Measurements from ENCODE around the gene PLEKHF1.

The PLEKHF1 gene

GRCh38 chr19:29664753-29665214, 477 bp upstream of the PLEKHF1 start:
- DNase-seq (ENCODE audit: low read depth), result no peak
- TF ChIP-seq CTCF (IDR thresholded peaks at IDR 0.05; ENCODE audit: control insufficient read depth, extremely low read depth, insufficient read depth), result no peak

GRCh38 chr19:29665826-29666577, 741 bp downstream of the PLEKHF1 start:
- no peak for DNase-seq (ENCODE audit: low read depth)
- no peak for TF ChIP-seq CTCF (IDR thresholded peaks at IDR 0.05; ENCODE audit: control insufficient read depth, extremely low read depth, insufficient read depth)

More at GRCh38 chr19:29664753-29665214, 477 bp upstream of the PLEKHF1 start:
- peak overlapping the region; percentile 81 for H3K4me3 ChIP-seq (ENCODE audit: low read depth, low read length)

GRCh38 chr19:29666578-29667386, 1.5 kb downstream of the PLEKHF1 start:
- no peak for TF ChIP-seq CTCF (IDR thresholded peaks at IDR 0.05; ENCODE audit: control insufficient read depth, extremely low read depth, insufficient read depth)
- H3K4me3 ChIP-seq (ENCODE audit: low read depth, low read length), result peak overlapping the region; percentile 81
- DNase-seq (ENCODE audit: low read depth), result no peak

More at GRCh38 chr19:29665826-29666577, 741 bp downstream of the PLEKHF1 start:
- H3K4me3 ChIP-seq (ENCODE audit: low read depth, low read length), result peak overlapping the region; percentile 81

- no peak for TF ChIP-seq CTCF (IDR thresholded peaks at IDR 0.05; ENCODE audit: control insufficient read depth, extremely low read depth, insufficient read depth)
- H3K4me3 ChIP-seq (ENCODE audit: low read depth, low read length), result no peak overlapping the region
- no peak for DNase-seq (ENCODE audit: low read depth)
These were observed 2.1 kb downstream of the PLEKHF1 start for GRCh38 chr19:29667387-29667783.

- H3K4me3 ChIP-seq (ENCODE audit: low read depth, low read length), result no peak overlapping the region
- 0 out of 2 replicates have a peak, but pooled peaks have one; percentile 17 for TF ChIP-seq CTCF (IDR thresholded peaks at IDR 0.05; ENCODE audit: control insufficient read depth, extremely low read depth, insufficient read depth)
- no peak for DNase-seq (ENCODE audit: low read depth)
These were observed 2.7 kb downstream of the PLEKHF1 start for GRCh38 chr19:29667901-29668341.

GRCh38 chr19:29668746-29669609, 3.7 kb downstream of the PLEKHF1 start:
- TF ChIP-seq CTCF (IDR thresholded peaks at IDR 0.05; ENCODE audit: control insufficient read depth, extremely low read depth, insufficient read depth), result peak; percentile 14; the same call in 1 of the 2 replicates
- no peak overlapping the region for H3K4me3 ChIP-seq (ENCODE audit: low read depth, low read length)
- DNase-seq (ENCODE audit: low read depth), result no peak
